ENCODE results near the gene ALPG.

DNA sequence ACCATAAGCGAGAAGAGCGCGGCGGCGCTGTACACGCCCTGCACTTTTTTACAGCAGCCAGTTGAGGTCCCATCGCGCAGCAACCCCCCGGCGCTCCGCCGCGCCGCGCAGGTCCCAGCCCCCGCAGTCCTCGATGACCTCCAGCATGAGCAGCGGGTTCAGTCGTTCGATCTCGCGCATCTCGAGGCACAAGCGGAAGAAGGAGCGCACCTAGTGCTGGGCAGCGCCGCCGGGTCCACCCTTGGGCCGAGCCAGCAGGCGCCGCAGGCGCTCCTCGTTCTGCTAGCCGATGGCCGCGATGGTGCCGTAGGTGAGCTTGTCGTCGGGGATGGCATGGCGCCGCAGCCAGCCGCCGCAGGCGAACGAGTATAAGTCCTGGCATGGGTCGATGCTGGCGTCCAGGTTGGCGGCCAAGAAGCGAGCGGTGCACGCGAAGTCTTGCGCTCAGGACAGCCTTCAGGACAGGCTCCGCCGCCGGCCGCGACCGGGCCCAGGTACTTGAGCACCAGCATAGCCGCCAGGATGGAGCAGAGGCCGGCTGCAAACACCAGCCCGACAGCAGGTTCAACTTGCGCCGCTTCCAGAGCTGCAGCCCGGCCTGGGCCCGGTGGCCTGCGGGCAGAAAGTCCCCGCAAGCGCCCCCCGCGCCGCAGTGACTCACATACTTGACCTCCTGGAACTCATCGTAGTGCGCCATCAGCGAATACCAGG is 19.7 kb upstream of the ALPG start:
- TF ChIP-seq, protein P1, sequence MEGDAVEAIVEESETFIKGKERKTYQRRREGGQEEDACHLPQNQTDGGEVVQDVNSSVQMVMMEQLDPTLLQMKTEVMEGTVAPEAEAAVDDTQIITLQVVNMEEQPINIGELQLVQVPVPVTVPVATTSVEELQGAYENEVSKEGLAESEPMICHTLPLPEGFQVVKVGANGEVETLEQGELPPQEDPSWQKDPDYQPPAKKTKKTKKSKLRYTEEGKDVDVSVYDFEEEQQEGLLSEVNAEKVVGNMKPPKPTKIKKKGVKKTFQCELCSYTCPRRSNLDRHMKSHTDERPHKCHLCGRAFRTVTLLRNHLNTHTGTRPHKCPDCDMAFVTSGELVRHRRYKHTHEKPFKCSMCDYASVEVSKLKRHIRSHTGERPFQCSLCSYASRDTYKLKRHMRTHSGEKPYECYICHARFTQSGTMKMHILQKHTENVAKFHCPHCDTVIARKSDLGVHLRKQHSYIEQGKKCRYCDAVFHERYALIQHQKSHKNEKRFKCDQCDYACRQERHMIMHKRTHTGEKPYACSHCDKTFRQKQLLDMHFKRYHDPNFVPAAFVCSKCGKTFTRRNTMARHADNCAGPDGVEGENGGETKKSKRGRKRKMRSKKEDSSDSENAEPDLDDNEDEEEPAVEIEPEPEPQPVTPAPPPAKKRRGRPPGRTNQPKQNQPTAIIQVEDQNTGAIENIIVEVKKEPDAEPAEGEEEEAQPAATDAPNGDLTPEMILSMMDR (IDR thresholded peaks at IDR 0.05) = no peak
- TF ChIP-seq POLR2AphosphoS5 (IDR thresholded peaks at IDR 0.05; ENCODE audit: low read depth, low read length) (no peak), TCF7L2 (IDR thresholded peaks at IDR 0.05; ENCODE audit: low read depth, low read length) (no peak), SIN3A (IDR thresholded peaks at IDR 0.05; ENCODE audit: borderline replicate concordance, insufficient read depth, low read depth, low read length) (no peak)
